H4 (cell line): Measurements from ENCODE around the gene ATP6V1F. TPM values are rescaled to one million over a fixed set of nuclear protein-coding genes. Genes with fewer than 3 reads are reported as not detected.

ENCODE experiments used
- total RNA-seq: library from RNA; depleted of rRNA; stranded (reverse); fragments of >200 nt; shearing (Covaris generic); gene quantifications from 2 replicates; pipeline ENCODE4 v1.2.3, GENCODE V29; 2014; rRNA removed

The ATP6V1F gene
- total RNA-seq, 1 experiment from 2014 or later = 119 TPM

Other genes with a start within 250 kb of the ATP6V1F start
- gene GARIN1A, start 190.6 kb upstream of the ATP6V1F start, total RNA-seq = 0.06 TPM in 1 of 2 replicates, not detected in the other
- 462 and 489 TPM in 2 replicates for gene CALU, start 123.5 kb upstream of the ATP6V1F start, total RNA-seq
- not detected in 2 replicates for gene OPN1SW, start 87.1 kb upstream of the ATP6V1F start, total RNA-seq
- 5.0 and 5.2 TPM in 2 replicates for gene CCDC136, start 70.9 kb upstream of the ATP6V1F start, total RNA-seq
- gene FLNC, start 32.5 kb upstream of the ATP6V1F start, total RNA-seq = 0.10 and 0.14 TPM in 2 replicates
- not detected in 2 replicates for gene KCP, start 47.9 kb downstream of the ATP6V1F start, total RNA-seq
- gene IRF5, start 75.1 kb downstream of the ATP6V1F start, total RNA-seq = 2.6 and 8.0 TPM in 2 replicates
- 54.5 and 57.5 TPM in 2 replicates for gene TNPO3, start 192.3 kb downstream of the ATP6V1F start, total RNA-seq